ENCODE results near the gene DNM1.

- TF ChIP-seq, protein P1, sequence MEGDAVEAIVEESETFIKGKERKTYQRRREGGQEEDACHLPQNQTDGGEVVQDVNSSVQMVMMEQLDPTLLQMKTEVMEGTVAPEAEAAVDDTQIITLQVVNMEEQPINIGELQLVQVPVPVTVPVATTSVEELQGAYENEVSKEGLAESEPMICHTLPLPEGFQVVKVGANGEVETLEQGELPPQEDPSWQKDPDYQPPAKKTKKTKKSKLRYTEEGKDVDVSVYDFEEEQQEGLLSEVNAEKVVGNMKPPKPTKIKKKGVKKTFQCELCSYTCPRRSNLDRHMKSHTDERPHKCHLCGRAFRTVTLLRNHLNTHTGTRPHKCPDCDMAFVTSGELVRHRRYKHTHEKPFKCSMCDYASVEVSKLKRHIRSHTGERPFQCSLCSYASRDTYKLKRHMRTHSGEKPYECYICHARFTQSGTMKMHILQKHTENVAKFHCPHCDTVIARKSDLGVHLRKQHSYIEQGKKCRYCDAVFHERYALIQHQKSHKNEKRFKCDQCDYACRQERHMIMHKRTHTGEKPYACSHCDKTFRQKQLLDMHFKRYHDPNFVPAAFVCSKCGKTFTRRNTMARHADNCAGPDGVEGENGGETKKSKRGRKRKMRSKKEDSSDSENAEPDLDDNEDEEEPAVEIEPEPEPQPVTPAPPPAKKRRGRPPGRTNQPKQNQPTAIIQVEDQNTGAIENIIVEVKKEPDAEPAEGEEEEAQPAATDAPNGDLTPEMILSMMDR (IDR thresholded peaks at IDR 0.05) = no peak
- TF ChIP-seq POLR2A (IDR thresholded peaks at IDR 0.05) = no peak
Measured at GRCh38 chr9:128260340-128260739, 57.2 kb downstream of the DNM1 start.

Data from thyroid gland (tissue), 4 donors.